GM18951 (cell line): Measurements from ENCODE around the gene SECISBP2L.
A peak's percentile ranks its signal among the peaks of the same experiment; 100 is the strongest.
"Not testable (repeated sequence)": the region's sequence is repeated elsewhere in the genome, so short reads cannot be mapped to it uniquely, and the experiment has no call there.

Experiments
- POLR2A ChIP-seq: IDR thresholded peaks from 4 replicates; pipeline ENCODE4 v1.6.1; 2011; ENCODE audit warnings: mild to moderate bottlenecking; ENCODE audit not compliant: insufficient read length, insufficient read depth; ENCODE audit errors: extremely low read depth
- in situ Hi-C: fragments of 300-500 bp; cut with MboI; formaldehyde crosslinking; loops from one replicate; pipeline ENCODE4 v1.12.0; 2022; ENCODE audit warnings: low sequenced_read_pairs, mixed read lengths, inconsistent platforms; ENCODE audit not compliant: unreplicated experiment

The SECISBP2L gene

GRCh38 chr15:49046220-49047102 lies at the start of gene SECISBP2L:
Gene SECISBP2L (minus strand): TSS chr15:49046446. CDS start chr15:49046299, 147 bp downstream.
- TF ChIP-seq POLR2A = peak; percentile 74
- in situ Hi-C loops = no loop called here

- TF ChIP-seq POLR2A = no peak
- in situ Hi-C loops = no loop called here
Measured at GRCh38 chr15:49094923-49095322, 48.7 kb upstream of the SECISBP2L start.

GRCh38 chr15:49093252-49094105 lies 47.2 kb upstream of the SECISBP2L start:
- in situ Hi-C loops = no loop called here
- no peak for TF ChIP-seq POLR2A

GRCh38 chr15:49088996-49089395 lies 42.8 kb upstream of the SECISBP2L start:
- in situ Hi-C loops = no loop called here
- TF ChIP-seq POLR2A = no peak

GRCh38 chr15:49085696-49086459 lies 39.6 kb upstream of the SECISBP2L start:
- TF ChIP-seq POLR2A = no peak
- in situ Hi-C loops = no loop called here

- no peak for TF ChIP-seq POLR2A
- in situ Hi-C loops = no loop called here
Measured at GRCh38 chr15:49084285-49084570, 38.0 kb upstream of the SECISBP2L start.

GRCh38 chr15:49083401-49084284 lies 37.4 kb upstream of the SECISBP2L start:
- no peak for TF ChIP-seq POLR2A
- in situ Hi-C loops = no loop called here

- in situ Hi-C loops = no loop called here
- TF ChIP-seq POLR2A = no peak
Measured at GRCh38 chr15:49082960-49083359, 36.7 kb upstream of the SECISBP2L start.

GRCh38 chr15:49079340-49080039 lies 33.2 kb upstream of the SECISBP2L start:
- in situ Hi-C loops = no loop called here
- TF ChIP-seq POLR2A = no peak

GRCh38 chr15:49075881-49076280 lies 29.6 kb upstream of the SECISBP2L start:
- in situ Hi-C loops = no loop called here
- no peak for TF ChIP-seq POLR2A

- in situ Hi-C loops = not testable (repeated sequence)
Measured at GRCh38 chr15:49074589-49075287, 28.5 kb upstream of the SECISBP2L start.
